Measurements from ENCODE around the gene TJP3. TPM values are rescaled to one million over a fixed set of nuclear protein-coding genes. Genes with fewer than 3 reads are reported as not detected.
A peak's percentile ranks its signal among the peaks of the same experiment; 100 is the strongest.
"Not testable (repeated sequence)": the region's sequence is repeated elsewhere in the genome, so short reads cannot be mapped to it uniquely, and the experiment has no call there.

The TJP3 gene
- total RNA-seq, 2 donors from 2014 or later, result 15.7 to 25.9 TPM

- no peak overlapping the region for H3K9ac ChIP-seq (ENCODE audit: extremely low read depth, low read length, poor library complexity, severe bottlenecking)
- no peaks in the 10 kb centered on the region for H3K9me3 ChIP-seq (ENCODE audit: control insufficient read depth, low read length)
- no peak overlapping the region for H3K4me3 ChIP-seq (ENCODE audit: low read length)
- H3K4me1 Mint-ChIP-seq, result no peaks in the 10 kb centered on the region
- H3K27me3 Mint-ChIP-seq (ENCODE audit: insufficient read depth), result no peaks in the 10 kb centered on the region
- no peak overlapping the region for H3K4me3 Mint-ChIP-seq
- H3K36me3 Mint-ChIP-seq (ENCODE audit: low read depth), result peaks cover 35% of the 10 kb centered on the region
- H3K9me3 Mint-ChIP-seq, result no peaks in the 10 kb centered on the region
- no peaks in the 10 kb centered on the region for H3K4me1 ChIP-seq (ENCODE audit: control insufficient read depth, insufficient read depth, low read length)
- TF ChIP-seq, protein P1, sequence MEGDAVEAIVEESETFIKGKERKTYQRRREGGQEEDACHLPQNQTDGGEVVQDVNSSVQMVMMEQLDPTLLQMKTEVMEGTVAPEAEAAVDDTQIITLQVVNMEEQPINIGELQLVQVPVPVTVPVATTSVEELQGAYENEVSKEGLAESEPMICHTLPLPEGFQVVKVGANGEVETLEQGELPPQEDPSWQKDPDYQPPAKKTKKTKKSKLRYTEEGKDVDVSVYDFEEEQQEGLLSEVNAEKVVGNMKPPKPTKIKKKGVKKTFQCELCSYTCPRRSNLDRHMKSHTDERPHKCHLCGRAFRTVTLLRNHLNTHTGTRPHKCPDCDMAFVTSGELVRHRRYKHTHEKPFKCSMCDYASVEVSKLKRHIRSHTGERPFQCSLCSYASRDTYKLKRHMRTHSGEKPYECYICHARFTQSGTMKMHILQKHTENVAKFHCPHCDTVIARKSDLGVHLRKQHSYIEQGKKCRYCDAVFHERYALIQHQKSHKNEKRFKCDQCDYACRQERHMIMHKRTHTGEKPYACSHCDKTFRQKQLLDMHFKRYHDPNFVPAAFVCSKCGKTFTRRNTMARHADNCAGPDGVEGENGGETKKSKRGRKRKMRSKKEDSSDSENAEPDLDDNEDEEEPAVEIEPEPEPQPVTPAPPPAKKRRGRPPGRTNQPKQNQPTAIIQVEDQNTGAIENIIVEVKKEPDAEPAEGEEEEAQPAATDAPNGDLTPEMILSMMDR (conservative IDR thresholded peaks at IDR 0.05), result no peak
- DNase-seq, result no peak
- H3K36me3 ChIP-seq (ENCODE audit: control insufficient read depth, insufficient read depth, low read length), result peaks cover 30% of the 10 kb centered on the region
- H3K27me3 ChIP-seq (ENCODE audit: control insufficient read depth, insufficient read depth, low read length, poor library complexity, severe bottlenecking), result no peaks in the 10 kb centered on the region
- no peak overlapping the region for H3K27ac Mint-ChIP-seq
- 96 to 97% methylated on average over 16 to 18 of the region's 18 CpGs for WGBS, 2 experiments (ENCODE audit: insufficient coverage in 1 of 2, insufficient read length in 1 of 2)
- H3K27ac ChIP-seq (ENCODE audit: low read depth, low read length), result no peak overlapping the region
These were observed 44.3 kb upstream of the TJP3 start for GRCh38 chr19:3663838-3664237.

GRCh38 chr19:3664879-3665642 is 43.1 kb upstream of the TJP3 start:
- no peak overlapping the region for H3K9ac ChIP-seq (ENCODE audit: extremely low read depth, low read length, poor library complexity, severe bottlenecking)
- Mint-ChIP-seq H3K9me3 (no peaks in the 10 kb centered on the region), H3K36me3 (ENCODE audit: low read depth) (peaks cover 33% of the 10 kb centered on the region), H3K4me1 (no peaks in the 10 kb centered on the region), H3K4me3 (no peak overlapping the region), H3K27me3 (ENCODE audit: insufficient read depth) (no peaks in the 10 kb centered on the region), H3K27ac (no peak overlapping the region)
- no peaks in the 10 kb centered on the region for H3K4me1 ChIP-seq (ENCODE audit: control insufficient read depth, insufficient read depth, low read length)
- 92 to 96% methylated on average over 16 to 19 of the region's 19 CpGs for WGBS, 2 experiments (ENCODE audit: insufficient coverage in 1 of 2, insufficient read length in 1 of 2)
- no peak overlapping the region for H3K27ac ChIP-seq (ENCODE audit: low read depth, low read length)
- H3K36me3 ChIP-seq (ENCODE audit: control insufficient read depth, insufficient read depth, low read length), result peaks cover 30% of the 10 kb centered on the region
- H3K4me3 ChIP-seq (ENCODE audit: low read length), result no peak overlapping the region
- H3K9me3 ChIP-seq (ENCODE audit: control insufficient read depth, low read length), result no peaks in the 10 kb centered on the region
- DNase-seq, result no peak
- TF ChIP-seq, protein P1 (conservative IDR thresholded peaks at IDR 0.05), result no peak
- H3K27me3 ChIP-seq (ENCODE audit: control insufficient read depth, insufficient read depth, low read length, poor library complexity, severe bottlenecking), result no peaks in the 10 kb centered on the region

DNA sequence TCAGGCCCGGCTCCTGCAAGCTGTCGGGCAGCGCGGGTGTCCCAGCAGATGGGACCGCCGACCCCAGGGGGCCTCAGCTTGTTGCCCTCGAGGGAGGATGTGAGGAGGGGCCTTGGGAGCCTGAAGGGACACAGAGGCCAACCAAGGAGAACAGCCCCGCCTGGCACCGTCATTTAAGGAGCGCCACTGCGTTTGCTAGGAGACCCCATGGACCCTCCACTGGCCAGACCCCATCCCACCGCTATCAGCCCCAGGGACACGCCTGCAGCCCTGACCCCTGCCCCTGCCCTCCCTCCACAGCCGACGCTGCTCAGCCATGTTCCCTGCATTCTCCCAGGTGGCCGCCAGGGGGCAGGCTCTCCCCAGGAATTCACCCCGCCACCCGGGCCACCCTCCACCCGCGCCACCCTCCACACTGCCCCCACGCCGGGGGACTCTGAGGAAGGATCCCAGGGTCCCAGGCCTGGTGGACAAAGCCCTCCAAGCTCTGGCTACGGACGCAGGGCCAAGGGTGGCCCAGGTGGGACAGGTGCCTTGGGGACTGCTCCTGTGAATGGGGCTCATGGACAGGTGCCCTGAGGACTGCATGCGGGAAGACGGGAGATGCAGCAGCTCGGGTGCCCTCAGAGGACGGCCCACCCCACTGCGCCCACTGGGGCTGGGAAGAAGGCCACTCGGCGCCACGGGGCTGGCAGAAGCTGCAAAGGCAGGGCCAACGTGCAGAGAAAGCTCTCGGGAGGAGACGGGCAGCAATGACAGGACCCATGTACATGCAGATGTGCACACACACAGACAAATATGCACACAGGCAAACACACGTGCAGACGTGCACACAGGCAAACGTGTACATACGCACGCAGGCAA is 42.3 kb upstream of the TJP3 start:
- TF ChIP-seq, protein P1 (conservative IDR thresholded peaks at IDR 0.05), result peak; percentile 97
- H3K4me3 Mint-ChIP-seq, result no peak overlapping the region
- H3K9me3 ChIP-seq (ENCODE audit: control insufficient read depth, low read length), result no peaks in the 10 kb centered on the region
- peak overlapping the region; percentile 78 for H3K27ac Mint-ChIP-seq
- H3K4me3 ChIP-seq (ENCODE audit: low read length), result no peak overlapping the region
- H3K9me3 Mint-ChIP-seq, result no peaks in the 10 kb centered on the region
- H3K4me1 ChIP-seq (ENCODE audit: control insufficient read depth, insufficient read depth, low read length), result no peaks in the 10 kb centered on the region
- peaks cover 24% of the 10 kb centered on the region for H3K36me3 ChIP-seq (ENCODE audit: control insufficient read depth, insufficient read depth, low read length)
- H3K9ac ChIP-seq (ENCODE audit: extremely low read depth, low read length, poor library complexity, severe bottlenecking), result no peak overlapping the region
- peaks cover 2% of the 10 kb centered on the region for H3K4me1 Mint-ChIP-seq
- no peaks in the 10 kb centered on the region for H3K27me3 ChIP-seq (ENCODE audit: control insufficient read depth, insufficient read depth, low read length, poor library complexity, severe bottlenecking)
- 60 to 77% methylated on average over 21 to 40 of the region's 40 CpGs for WGBS, 2 experiments (ENCODE audit: insufficient coverage in 1 of 2, insufficient read length in 1 of 2)
- no peaks in the 10 kb centered on the region for H3K27me3 Mint-ChIP-seq (ENCODE audit: insufficient read depth)
- no peak overlapping the region for H3K27ac ChIP-seq (ENCODE audit: low read depth, low read length)
- H3K36me3 Mint-ChIP-seq (ENCODE audit: low read depth), result peaks cover 27% of the 10 kb centered on the region
- peak; percentile 90 for DNase-seq

DNA sequence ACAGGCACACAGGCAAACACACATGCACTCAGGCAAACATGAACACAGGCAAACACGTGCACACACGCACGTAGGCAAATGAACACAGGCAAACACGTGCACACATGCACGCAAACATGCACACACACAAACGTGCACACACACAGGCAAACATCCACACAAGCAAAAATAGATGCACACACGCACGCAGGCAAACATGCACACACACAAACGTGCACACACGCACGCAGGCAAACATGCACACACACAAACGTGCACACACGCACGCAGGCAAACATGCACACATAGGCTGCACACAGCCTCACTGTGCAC is 41.7 kb upstream of the TJP3 start:
- not testable (repeated sequence) for H3K9ac ChIP-seq (ENCODE audit: extremely low read depth, low read length, poor library complexity, severe bottlenecking); H3K4me3 Mint-ChIP-seq

More for the DNA sequence above, 41.7 kb upstream of the TJP3 start:
- H3K4me3 ChIP-seq (ENCODE audit: low read length); H3K9me3 ChIP-seq (ENCODE audit: control insufficient read depth, low read length); DNase-seq; H3K27me3 ChIP-seq (ENCODE audit: control insufficient read depth, insufficient read depth, low read length, poor library complexity, severe bottlenecking); H3K9me3 Mint-ChIP-seq; H3K4me1 Mint-ChIP-seq; H3K27ac ChIP-seq (ENCODE audit: low read depth, low read length); H3K4me1 ChIP-seq (ENCODE audit: control insufficient read depth, insufficient read depth, low read length); H3K27me3 Mint-ChIP-seq (ENCODE audit: insufficient read depth): not testable (repeated sequence)
- peaks cover 18% of the 10 kb centered on the region for H3K36me3 ChIP-seq (ENCODE audit: control insufficient read depth, insufficient read depth, low read length)
- WGBS, 2 experiments (ENCODE audit: insufficient coverage in 1 of 2, insufficient read length in 1 of 2), result 93 to 94% methylated on average over 13 to 14 of the region's 14 CpGs
- Mint-ChIP-seq H3K27ac (peak overlapping the region; percentile 78), H3K36me3 (ENCODE audit: low read depth) (peaks cover 21% of the 10 kb centered on the region)

Measured in endodermal cell (in vitro differentiated cells).